KMS-11 (cell line): ENCODE data around the gene GPX7.

Experiments used
- H2AFZ ChIP-seq: fragments of 200-600 bp; sonication (generic); 2 replicates; pipeline ENCODE4 v1.6.1; 2016; ENCODE audit warnings: antibody characterized with exemption, mixed run types, low read depth
- H3K27ac ChIP-seq: fragments of 200-600 bp; sonication (generic); 2 replicates; pipeline ENCODE4 v1.6.1; 2016; ENCODE audit warnings: mild to moderate bottlenecking, mixed run types
- H3K27me3 ChIP-seq: fragments of 200-600 bp; sonication (generic); 2 replicates; pipeline ENCODE4 v1.6.1; 2017; ENCODE audit warnings: mild to moderate bottlenecking, low read depth, mixed run types, moderate library complexity; ENCODE audit not compliant: insufficient read depth
- H3K36me3 ChIP-seq: fragments of 200-600 bp; sonication (generic); 2 replicates; pipeline ENCODE4 v1.6.1; 2017; ENCODE audit warnings: mild to moderate bottlenecking, mixed run types; ENCODE audit not compliant: insufficient read depth
- H3K4me1 ChIP-seq: fragments of 200-600 bp; sonication (generic); 2 replicates; pipeline ENCODE4 v1.6.1; 2016; ENCODE audit warnings: mild to moderate bottlenecking, low read depth, mixed run types; ENCODE audit not compliant: poor library complexity, severe bottlenecking
- H3K4me2 ChIP-seq: fragments of 200-600 bp; sonication (generic); 2 replicates; pipeline ENCODE4 v1.7.0; 2016; ENCODE audit warnings: mild to moderate bottlenecking, mixed run types
- H3K4me3 ChIP-seq: fragments of 200-600 bp; sonication (generic); IDR thresholded peaks from 2 replicates; pipeline ENCODE4 v1.6.1; 2017; ENCODE audit warnings: low read depth, low read length, mixed read lengths; ENCODE audit not compliant: insufficient read depth
- H3K79me2 ChIP-seq: fragments of 200-600 bp; sonication (generic); 2 replicates; pipeline ENCODE4 v1.6.1; 2016; ENCODE audit warnings: low read depth, mixed run types; ENCODE audit not compliant: insufficient read depth
- H3K9ac ChIP-seq: fragments of 200-600 bp; sonication (generic); 2 replicates; pipeline ENCODE4 v1.6.1; 2016; ENCODE audit warnings: mild to moderate bottlenecking, mixed run types
- H4K20me1 ChIP-seq: fragments of 200-600 bp; sonication (generic); 2 replicates; pipeline ENCODE4 v1.6.1; 2016; ENCODE audit warnings: mild to moderate bottlenecking, mixed run types; ENCODE audit not compliant: insufficient read depth
- TF ChIP-seq, protein P1 (sequence below): fragments of 200-600 bp; sonication (generic); conservative IDR thresholded peaks from 2 replicates; pipeline ENCODE4 v1.6.1; 2017; ENCODE audit warnings: low read depth, mild to moderate bottlenecking, antibody characterized with exemption, low read length, moderate library complexity, mixed read lengths

Gene GPX7

DNA sequence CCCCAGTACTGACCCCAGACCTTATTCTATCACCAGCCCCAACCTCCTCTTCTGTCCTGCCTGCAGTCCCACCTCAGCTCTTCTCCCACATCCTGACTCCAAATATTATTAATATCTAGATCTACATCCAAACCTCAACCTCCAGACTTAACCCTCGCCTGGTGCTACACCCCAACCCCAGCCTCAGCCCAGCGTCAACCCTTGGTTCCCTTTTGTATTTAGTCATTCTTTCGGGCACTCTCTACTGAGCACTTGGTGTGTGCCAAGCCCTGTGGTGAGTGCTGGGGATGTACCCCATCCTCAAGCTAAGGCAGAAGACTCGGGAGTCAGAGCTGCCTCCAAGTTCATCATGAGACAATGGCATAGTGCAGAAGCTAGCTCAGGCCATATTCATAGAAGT lies 31.9 kb downstream of the GPX7 start:
- Histone ChIP-seq H3K9ac (no peak overlapping the region), H2AFZ (no peak overlapping the region), H3K27me3 (no peaks in the 10 kb centered on the region), H3K4me3 (no peak overlapping the region), H3K4me1 (peaks cover 33% of the 10 kb centered on the region), H3K4me2 (no peak overlapping the region), H3K36me3 (no peaks in the 10 kb centered on the region), H3K79me2 (no peaks in the 10 kb centered on the region), H3K27ac (no peak overlapping the region), H4K20me1 (no peaks in the 10 kb centered on the region)
- TF ChIP-seq, protein P1, sequence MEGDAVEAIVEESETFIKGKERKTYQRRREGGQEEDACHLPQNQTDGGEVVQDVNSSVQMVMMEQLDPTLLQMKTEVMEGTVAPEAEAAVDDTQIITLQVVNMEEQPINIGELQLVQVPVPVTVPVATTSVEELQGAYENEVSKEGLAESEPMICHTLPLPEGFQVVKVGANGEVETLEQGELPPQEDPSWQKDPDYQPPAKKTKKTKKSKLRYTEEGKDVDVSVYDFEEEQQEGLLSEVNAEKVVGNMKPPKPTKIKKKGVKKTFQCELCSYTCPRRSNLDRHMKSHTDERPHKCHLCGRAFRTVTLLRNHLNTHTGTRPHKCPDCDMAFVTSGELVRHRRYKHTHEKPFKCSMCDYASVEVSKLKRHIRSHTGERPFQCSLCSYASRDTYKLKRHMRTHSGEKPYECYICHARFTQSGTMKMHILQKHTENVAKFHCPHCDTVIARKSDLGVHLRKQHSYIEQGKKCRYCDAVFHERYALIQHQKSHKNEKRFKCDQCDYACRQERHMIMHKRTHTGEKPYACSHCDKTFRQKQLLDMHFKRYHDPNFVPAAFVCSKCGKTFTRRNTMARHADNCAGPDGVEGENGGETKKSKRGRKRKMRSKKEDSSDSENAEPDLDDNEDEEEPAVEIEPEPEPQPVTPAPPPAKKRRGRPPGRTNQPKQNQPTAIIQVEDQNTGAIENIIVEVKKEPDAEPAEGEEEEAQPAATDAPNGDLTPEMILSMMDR, result no peak

DNA sequence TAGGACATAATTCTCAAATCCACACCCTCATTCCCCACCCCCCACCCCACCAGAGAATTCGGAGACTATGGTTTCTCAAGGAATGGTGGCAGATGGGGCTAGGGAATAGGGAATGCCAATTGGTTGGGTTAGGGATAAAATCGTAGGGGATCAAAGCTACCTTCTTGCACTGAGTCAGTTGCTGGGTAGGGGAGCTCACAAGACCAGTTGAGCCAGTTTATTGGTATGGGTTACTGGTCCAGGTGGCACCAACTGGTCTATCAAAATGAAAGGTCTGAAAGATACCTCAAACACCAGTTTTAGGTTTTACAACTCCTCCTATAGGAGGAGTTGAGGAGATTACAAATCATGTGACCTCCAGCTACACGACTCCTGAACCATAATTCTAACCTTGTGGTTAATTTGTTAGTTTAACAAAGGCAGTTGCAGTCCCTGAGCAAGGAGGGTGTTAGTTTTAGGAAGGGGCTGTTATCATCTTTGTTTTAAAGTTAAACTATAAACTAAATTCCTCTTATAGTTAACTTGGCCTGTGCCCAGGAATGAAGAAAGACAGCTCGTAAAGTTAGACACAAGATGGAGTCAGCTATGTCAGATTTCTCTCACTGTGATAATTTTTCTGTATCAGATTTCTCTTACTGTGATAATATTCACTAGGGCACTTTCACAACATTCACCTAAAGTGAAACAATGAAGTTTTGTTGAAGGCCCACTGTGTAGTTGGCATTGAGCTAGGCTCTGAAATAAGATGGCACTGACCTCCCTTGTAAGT lies 33.3 kb downstream of the GPX7 start:
- no peaks in the 10 kb centered on the region for H3K27me3 ChIP-seq
- no peak overlapping the region for H3K27ac ChIP-seq
- no peak overlapping the region for H3K4me3 ChIP-seq
- H3K4me2 ChIP-seq, result no peak overlapping the region
- no peaks in the 10 kb centered on the region for H3K79me2 ChIP-seq
- peak overlapping the region; percentile 35; the same call in 1 of the 2 replicates for H2AFZ ChIP-seq
- H3K9ac ChIP-seq, result no peak overlapping the region
- H4K20me1 ChIP-seq, result no peaks in the 10 kb centered on the region
- H3K4me1 ChIP-seq, result peaks cover 33% of the 10 kb centered on the region
- no peaks in the 10 kb centered on the region for H3K36me3 ChIP-seq
- TF ChIP-seq, protein P1, result no peak

DNA sequence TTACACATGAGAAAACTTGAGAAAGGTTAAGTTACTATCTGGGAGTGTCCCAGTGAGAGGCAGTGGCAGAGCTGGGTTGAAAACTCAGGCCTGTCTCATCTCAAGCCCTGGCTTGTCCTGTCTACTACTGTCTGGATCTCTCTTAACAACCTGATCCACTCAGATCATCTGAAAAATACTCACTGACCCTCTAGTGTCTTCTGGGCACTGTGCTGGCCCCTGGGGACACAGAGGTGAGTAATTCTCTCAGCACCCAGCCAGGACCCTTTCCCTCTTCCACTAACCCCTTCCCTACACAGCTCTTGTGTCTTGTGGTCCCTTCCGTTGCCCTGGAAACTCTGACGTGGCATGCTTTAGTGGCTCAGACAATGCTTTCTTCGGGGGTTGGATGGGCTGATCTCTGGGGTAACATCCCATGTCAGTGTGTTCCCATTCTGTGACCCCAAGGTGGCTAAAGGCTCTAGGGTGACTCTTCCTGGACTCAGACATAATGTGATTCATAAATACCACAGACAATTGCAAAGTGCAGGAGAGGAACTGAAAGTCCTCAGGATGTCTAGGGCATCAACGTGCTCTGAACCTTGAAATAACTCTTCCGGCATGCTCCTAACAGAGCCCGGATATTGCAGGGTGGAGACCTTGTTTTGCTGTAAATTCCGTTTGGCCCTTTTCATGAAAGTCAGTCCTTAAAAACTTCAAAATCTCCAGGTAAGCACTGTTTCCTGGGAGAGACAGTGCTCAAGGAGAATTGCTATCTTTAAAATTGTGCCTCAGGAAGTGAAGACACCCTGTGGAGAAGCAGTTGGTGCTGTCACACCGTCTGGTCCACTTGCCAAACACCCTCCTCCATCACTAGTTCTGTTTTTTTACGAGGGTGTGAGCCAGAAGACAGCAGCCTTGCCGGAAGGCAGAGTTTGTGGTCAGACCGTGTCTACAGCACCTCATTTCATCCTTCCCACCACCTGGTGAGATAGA lies 34.8 kb downstream of the GPX7 start:
- Histone ChIP-seq H3K4me1 (peaks cover 33% of the 10 kb centered on the region), H2AFZ (peak overlapping the region; percentile 87), H3K79me2 (no peaks in the 10 kb centered on the region), H3K9ac (peak overlapping the region; percentile 27; the same call in 1 of the 2 replicates), H3K36me3 (no peaks in the 10 kb centered on the region), H3K4me2 (peak overlapping the region; percentile 80), H3K4me3 (no peak overlapping the region), H4K20me1 (no peaks in the 10 kb centered on the region), H3K27ac (peak overlapping the region; percentile 42), H3K27me3 (no peaks in the 10 kb centered on the region)
- TF ChIP-seq, protein P1, result no peak

DNA sequence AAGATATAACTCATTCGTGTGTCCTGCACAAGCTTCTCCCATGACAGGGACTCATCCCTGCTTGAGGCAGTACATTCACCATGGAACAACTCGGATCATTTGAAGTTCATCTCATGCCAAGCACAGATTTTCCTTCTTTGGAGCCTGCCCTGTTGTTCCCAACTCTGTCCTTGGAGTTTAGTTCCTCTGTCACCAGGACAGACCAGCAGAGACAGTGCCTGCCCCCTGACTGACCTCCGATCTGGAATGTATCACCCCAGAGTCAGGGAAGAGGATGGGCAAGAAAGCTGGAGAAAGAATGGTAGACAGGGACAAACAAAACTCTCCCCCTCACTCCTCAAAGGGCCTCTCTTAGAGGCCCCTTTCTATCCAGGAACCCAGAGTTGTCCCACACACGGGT lies 35.8 kb downstream of the GPX7 start:
- Histone ChIP-seq H2AFZ (peak overlapping the region; percentile 87), H3K9ac (no peak overlapping the region), H3K27me3 (no peaks in the 10 kb centered on the region), H3K4me3 (no peak overlapping the region), H4K20me1 (no peaks in the 10 kb centered on the region), H3K36me3 (no peaks in the 10 kb centered on the region), H3K27ac (peak overlapping the region; percentile 42; the same call in 1 of the 2 replicates), H3K4me1 (peaks cover 33% of the 10 kb centered on the region), H3K4me2 (peak overlapping the region; percentile 80; the same call in 1 of the 2 replicates), H3K79me2 (no peaks in the 10 kb centered on the region)
- TF ChIP-seq, protein P1, result no peak
